ENCODE measurements around the gene SNRPD2.
"Not testable (repeated sequence)": the region's sequence is repeated elsewhere in the genome, so short reads cannot be mapped to it uniquely, and the experiment has no call there.

DNA sequence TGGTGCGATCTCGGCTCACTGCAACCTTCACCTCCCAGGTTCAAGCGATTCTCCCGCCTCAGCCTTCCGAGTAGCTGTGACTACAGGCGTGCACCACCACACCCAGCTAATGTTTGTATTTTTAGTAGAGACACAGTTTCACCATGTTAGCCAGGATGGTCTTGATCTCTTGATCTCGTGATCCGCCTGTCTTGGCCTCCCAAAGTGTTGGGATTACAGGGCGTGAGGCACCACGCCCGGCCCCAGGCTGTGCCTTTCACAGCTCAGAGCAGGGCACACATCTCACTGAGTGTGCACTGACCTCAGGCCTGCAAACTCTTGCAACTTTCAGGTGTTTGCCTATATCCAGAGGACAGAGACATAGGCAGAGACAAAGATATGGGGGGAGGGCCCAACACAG, 6.7 kb downstream of the SNRPD2 start:
- not testable (repeated sequence) for TF ChIP-seq EZH2 (IDR thresholded peaks at IDR 0.05); POLR2AphosphoS5 (IDR thresholded peaks at IDR 0.05; ENCODE audit: borderline replicate concordance, low read depth, low read length); FOXP2 (optimal IDR thresholded peaks at IDR 0.05; ENCODE audit: control extremely low read depth, extremely low read length, insufficient read depth)

All from SK-N-MC (cell line).